GM19455 (cell line): Measurements from ENCODE around the gene CUL9.

Experiments used
- ATAC-seq: cut with Tn5 transposase; IDR thresholded peaks from one replicate; pipeline ENCODE4 v1.9.1; 2021; ENCODE audit not compliant: unreplicated experiment

The CUL9 gene

DNA sequence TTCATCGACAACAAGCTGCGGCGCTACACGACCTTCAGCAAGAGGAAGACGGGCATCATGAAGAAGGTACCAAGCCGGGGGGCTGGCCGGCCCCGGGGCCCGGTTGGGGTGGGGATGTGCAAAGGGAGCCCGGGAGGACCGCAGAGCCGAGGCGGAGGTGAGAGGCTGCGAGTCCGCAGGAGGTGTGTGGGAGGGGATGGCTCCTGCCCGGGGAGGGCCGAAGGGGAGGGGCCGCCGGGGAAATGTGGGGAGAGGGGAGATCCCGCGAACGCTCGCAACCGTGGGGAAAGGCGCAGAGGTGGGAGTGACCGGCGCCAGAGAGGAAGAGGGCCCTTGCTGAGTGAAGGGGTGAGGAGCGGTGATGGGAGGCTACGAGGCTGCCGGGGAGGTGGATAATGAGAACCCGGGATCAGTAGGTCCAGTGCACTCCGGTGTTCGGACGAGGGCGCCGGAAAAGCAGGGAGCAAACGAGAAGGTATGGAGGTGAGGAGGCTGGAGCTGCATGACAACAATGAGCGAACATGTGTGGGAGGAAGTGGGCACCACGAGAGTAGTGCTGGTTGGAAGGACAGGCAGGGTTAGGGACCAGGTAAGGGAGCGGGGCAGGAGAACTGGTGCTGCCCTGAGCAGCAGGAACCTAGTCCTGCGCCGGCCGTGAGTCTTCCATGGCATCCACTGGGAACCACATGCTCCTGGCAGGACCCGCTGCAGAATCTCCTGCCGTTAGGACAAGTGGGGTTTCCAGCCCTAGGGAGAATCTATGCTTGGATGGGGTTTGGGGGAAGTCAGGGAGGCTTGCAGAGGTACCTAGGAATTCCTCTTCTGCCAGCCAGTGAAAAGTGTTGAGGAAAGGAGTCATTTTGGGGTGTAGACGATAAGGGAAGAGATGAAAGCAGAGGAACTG lies 9.6 kb upstream of the CUL9 start:
- ATAC-seq = no peak

DNA sequence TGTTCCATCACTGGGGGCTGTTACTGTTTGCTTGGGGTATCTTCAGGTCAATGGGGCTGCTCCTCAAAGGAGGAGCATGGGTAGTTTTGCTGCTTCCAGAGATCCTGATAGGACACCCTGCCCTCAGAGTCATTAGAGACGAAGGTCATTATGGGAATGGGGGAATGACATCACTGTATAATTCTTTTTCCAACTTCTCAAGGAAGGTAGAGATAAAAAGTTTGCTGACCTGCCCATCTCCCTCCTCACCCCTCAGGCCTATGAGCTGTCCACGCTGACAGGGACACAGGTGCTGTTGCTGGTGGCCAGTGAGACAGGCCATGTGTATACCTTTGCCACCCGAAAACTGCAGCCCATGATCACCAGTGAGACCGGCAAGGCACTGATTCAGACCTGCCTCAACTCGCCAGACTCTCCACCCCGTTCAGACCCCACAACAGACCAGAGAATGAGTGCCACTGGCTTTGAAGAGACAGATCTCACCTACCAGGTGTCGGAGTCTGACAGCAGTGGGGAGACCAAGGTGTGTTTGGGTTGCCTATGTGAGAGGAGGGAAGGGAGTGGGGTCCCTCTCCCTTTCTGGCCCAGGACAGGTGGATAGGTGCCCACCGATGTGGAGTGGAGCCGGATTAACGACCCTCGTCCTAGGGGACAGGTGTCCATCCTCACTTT lies 8.3 kb upstream of the CUL9 start:
- ATAC-seq = no peak

DNA sequence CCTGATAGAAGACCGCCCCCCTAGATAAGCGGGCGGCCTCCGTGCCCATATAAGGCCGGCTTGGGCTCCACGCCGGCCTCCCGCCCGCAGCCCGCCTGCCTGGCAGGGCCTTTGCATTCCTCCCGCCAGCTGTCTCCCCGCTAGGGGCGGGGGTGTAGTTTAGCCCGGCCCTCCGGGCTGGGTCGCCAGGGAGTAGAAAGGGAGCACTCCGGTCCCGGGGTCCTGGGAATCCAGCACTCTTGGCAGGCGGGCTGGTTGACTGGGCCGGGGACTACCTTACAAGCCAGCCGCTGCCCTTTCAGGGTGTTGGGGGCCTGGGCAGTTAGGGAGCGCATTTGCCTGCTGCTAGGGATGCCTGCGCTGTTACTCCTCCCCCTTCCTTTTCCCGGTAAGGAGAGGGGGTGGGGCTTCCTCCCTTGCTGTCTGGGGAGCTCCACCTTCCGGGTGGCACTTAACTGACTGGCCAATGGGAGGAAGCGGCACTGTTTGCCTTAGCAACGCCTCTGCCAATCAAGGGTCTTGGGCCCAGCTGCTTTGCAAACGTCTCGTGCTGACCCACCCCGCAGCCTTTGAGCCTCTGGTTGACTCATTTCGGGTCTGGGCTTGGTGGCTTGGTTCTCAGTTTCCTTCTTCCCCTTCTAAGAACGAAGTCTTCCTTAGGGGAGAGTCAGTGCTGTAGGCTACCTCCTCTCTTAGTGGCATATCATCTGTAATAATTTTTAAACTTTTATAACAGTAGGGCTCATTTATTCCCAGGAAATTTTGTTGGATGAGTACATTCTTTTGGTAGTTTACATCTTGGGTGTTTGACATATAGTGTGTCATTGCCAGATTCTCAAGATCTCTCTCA lies 7.5 kb upstream of the CUL9 start:
- peak; percentile 70 for ATAC-seq

DNA sequence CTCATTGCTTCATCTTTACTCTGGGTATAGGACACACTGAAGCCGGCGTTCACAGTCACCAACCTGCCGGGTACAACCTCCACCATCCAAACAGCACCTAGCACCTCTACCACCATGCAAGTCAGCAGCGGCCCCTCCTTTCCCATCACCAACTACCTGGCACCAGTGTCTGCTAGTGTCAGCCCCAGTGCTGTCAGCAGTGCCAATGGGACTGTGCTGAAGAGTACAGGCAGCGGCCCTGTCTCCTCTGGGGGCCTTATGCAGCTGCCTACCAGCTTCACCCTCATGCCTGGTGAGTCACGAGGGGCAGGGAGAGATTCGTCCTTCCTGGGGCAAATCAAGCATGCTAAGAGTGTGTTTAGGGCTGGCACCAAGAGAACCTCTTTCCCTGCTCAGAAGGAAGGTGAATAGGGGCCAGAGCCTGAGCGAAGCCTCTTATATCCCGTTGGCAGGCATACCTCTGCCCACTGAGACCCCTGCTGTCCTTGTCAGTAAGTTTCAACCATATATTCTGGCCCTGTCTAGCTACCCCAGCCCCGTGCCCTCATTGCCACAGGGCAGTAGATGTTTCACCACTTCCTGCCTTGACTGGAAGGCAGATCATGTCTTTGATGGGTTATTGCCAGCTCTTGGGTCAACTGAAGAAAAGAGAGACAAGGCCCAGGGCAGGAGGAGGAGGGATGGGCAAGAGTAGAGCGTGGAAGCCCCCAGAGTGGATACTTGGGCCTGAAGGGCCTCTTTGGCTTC lies 6.1 kb upstream of the CUL9 start:
- ATAC-seq = no peak

DNA sequence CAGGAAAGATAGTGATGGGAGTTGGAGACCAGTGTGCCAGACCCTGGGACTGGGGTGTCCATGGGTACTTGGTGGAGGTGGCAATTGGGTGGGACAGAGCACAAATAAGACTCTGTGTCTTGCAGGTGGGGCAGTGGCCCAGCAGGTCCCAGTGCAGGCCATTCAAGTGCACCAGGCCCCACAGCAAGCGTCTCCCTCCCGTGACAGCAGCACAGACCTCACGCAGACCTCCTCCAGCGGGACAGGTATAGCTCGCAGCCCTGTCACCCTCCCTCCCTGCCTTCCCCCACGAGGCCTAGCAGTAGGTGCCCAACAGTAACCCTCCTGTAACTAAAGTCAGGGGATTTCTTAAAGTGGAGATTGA lies 5.6 kb upstream of the CUL9 start:
- ATAC-seq = no peak

- ATAC-seq = no peak
Measured at GRCh38 chr6:43178150-43178549, 3.8 kb upstream of the CUL9 start.

- ATAC-seq = no peak
Measured at GRCh38 chr6:43178951-43179830, 2.8 kb upstream of the CUL9 start.

DNA sequence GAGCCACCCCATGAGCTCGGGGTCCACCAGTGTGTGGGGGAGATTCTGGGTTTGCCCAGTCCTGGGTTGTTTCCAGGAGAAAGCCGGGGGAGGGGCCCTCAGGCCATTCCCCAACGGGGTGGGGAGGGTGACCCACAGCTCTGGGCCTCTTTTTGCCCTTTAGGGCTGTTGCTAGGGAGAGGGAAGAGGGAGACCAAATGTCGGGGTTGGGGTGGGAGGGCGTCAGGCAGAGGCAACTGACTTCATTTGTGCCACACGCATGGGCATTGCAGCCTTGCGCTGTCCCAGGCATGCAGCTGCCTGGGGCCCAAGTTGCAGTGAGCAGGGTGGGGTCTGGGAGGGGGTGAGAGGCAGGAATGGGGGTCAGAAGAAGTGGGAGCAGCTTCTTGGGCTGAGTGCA lies 1.9 kb upstream of the CUL9 start:
- ATAC-seq = no peak

GRCh38 chr6:43180985-43181384 lies 1.0 kb upstream of the CUL9 start:
- no peak for ATAC-seq

GRCh38 chr6:43181621-43181941 lies 415 bp upstream of the CUL9 start:
- no peak for ATAC-seq

DNA sequence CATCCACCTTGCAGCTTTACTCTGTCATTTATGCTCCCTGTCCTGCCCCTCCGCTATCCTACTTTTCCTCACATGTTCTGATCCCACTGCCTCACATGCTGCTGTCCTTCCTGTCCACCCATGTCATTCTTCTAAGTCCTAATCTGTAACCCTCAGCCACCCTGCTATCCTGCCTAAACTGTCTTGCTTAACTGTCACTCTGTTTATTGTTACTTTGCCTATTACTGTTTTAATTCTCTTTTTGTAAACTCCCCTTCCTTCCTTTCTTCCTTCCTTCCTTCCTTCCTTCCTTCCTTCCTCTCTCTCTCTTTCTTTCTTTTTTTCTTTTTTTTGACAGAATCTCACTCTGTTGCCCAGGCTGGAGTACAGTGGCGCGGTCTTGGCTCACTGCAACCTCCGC lies 1.4 kb downstream of the CUL9 start:
- no peak for ATAC-seq

GRCh38 chr6:43184268-43184985 lies 2.4 kb downstream of the CUL9 start:
- no peak for ATAC-seq

GRCh38 chr6:43185391-43185985 lies 3.5 kb downstream of the CUL9 start:
- ATAC-seq = no peak

- ATAC-seq = no peak
Measured at GRCh38 chr6:43186019-43186418, 4.0 kb downstream of the CUL9 start.

DNA sequence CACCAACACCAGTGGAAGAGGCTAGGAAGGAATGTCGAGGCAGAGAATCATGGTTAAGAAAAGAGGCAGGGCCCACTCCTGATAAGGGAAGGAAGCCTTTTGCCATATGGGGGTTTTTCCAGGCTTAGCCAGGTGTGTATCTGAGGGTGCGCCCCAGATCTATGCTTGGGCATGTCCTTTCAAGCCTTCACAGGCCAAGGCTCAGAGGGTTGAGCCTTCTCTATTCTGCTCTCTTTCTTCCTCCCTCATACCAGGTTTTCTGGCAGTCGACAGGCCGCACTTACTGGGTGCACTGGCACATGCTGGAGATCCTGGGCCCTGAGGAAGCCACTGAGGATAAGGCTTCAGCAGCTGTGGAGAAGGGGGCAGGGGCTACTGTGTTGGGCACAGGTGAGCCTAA lies 4.7 kb downstream of the CUL9 start:
- ATAC-seq = no peak

GRCh38 chr6:43187821-43188220 lies 5.8 kb downstream of the CUL9 start:
- ATAC-seq = no peak

DNA sequence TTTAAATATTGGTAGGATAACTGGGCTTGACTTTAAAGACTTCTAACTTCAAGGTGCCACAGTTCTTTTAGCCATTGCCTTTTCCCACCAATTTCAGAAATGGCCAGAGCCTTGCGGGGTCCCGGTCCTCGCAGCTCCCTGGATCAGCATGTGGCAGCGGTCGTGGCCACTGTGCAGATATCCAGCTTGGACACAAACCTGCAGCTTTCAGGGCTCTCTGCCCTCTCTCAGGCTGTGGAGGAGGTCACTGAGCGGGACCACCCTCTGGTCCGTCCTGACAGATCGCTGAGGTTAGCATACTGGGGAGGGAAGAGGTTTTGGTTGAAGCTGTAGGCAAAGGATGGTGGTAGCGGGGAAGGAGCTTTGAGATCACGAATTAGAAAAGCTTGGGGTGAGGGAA lies 6.4 kb downstream of the CUL9 start:
- ATAC-seq = no peak

GRCh38 chr6:43189776-43190304 lies 7.8 kb downstream of the CUL9 start:
- no peak for ATAC-seq

GRCh38 chr6:43192911-43193310 lies 10.9 kb downstream of the CUL9 start:
- no peak for ATAC-seq
